Right ventricle myocardium inferior (tissue), 1 donor: ENCODE data around the gene TMPRSS11A. TPM values are rescaled to one million over a fixed set of nuclear protein-coding genes. Genes with fewer than 3 reads are reported as not detected.

Experiments
- ATAC-seq: fragments of 200-7000 bp; cut with Tn5 transposase; one replicate; pipeline ENCODE4 v1.9.1; 2020; ENCODE audit warnings: mild to moderate bottlenecking, moderate library complexity
- DNase-seq: peaks from one replicate; pipeline ENCODE4 v3.0.0; 2021; ENCODE audit errors: missing footprints
- intact Hi-C: fragments of 100-400 bp; cut with DNase I; formaldehyde crosslinking; loops from one replicate; pipeline ENCODE4 v1.11.0; 2022
- total RNA-seq: library from RNA; stranded (reverse); fragmentation: NEBNext Ultra II Directional; extraction: Animal tissue kit (Norgen Biotek cat#: 25700); gene quantifications from one replicate; pipeline ENCODE4 v1.2.1, GENCODE V29; 2021
- donor health status: DM: no; HTN: yes; CAD: no; lungs with severe emphysema.

Gene TMPRSS11A
- total RNA-seq, 1 donor from 2014 or later = not detected

- intact Hi-C loops = no loop called here
- ATAC-seq = no peak
- no peak for DNase-seq
These were observed 44.9 kb downstream of the TMPRSS11A start for GRCh38 chr4:67918428-67918827.

GRCh38 chr4:67915400-67915966 lies 47.8 kb downstream of the TMPRSS11A start:
- ATAC-seq (no peak), DNase-seq (no peak)
- intact Hi-C loops = no loop called here

GRCh38 chr4:67912080-67912479 lies 51.2 kb downstream of the TMPRSS11A start:
- no peak for DNase-seq
- ATAC-seq = no peak
- intact Hi-C loops = no loop called here

GRCh38 chr4:67911638-67912037 lies 51.7 kb downstream of the TMPRSS11A start:
- ATAC-seq = no peak
- DNase-seq = no peak
- intact Hi-C loops = no loop called here

GRCh38 chr4:67911141-67911540 lies 52.2 kb downstream of the TMPRSS11A start:
- intact Hi-C loops = no loop called here
- DNase-seq = no peak
- no peak for ATAC-seq

- intact Hi-C loops = no loop called here
- DNase-seq (no peak), ATAC-seq (no peak)
These were observed 52.7 kb downstream of the TMPRSS11A start for GRCh38 chr4:67910585-67910905.

GRCh38 chr4:67909905-67910584 lies 53.2 kb downstream of the TMPRSS11A start:
- ATAC-seq (no peak), DNase-seq (no peak)
- intact Hi-C loops = no loop called here

GRCh38 chr4:67907650-67908049 lies 55.6 kb downstream of the TMPRSS11A start:
- intact Hi-C loops = no loop called here
- ATAC-seq (no peak), DNase-seq (no peak)

GRCh38 chr4:67899096-67899495 lies 64.2 kb downstream of the TMPRSS11A start:
- ATAC-seq (no peak), DNase-seq (no peak)
- intact Hi-C loops = no loop called here

- intact Hi-C loops = no loop called here
- DNase-seq (no peak), ATAC-seq (no peak)
These were observed 65.6 kb downstream of the TMPRSS11A start for GRCh38 chr4:67897686-67898085.

GRCh38 chr4:67896421-67897065 lies 66.8 kb downstream of the TMPRSS11A start:
- intact Hi-C loops = no loop called here
- DNase-seq (no peak), ATAC-seq (no peak)

GRCh38 chr4:67894659-67895058 lies 68.6 kb downstream of the TMPRSS11A start:
- ATAC-seq (no peak), DNase-seq (no peak)
- intact Hi-C loops = no loop called here

GRCh38 chr4:67892905-67893304 lies 70.4 kb downstream of the TMPRSS11A start:
- intact Hi-C loops = no loop called here
- DNase-seq (no peak), ATAC-seq (no peak)

- no peak for ATAC-seq
- no peak for DNase-seq
- intact Hi-C loops = no loop called here
These were observed 71.0 kb downstream of the TMPRSS11A start for GRCh38 chr4:67892253-67892652.

- no peak for ATAC-seq
- intact Hi-C loops = no loop called here
- no peak for DNase-seq
These were observed 71.6 kb downstream of the TMPRSS11A start for GRCh38 chr4:67891645-67892044.

GRCh38 chr4:67886281-67886680 lies 77.0 kb downstream of the TMPRSS11A start:
- DNase-seq = no peak
- no peak for ATAC-seq
- intact Hi-C loops = no loop called here

GRCh38 chr4:67885762-67886161 lies 77.5 kb downstream of the TMPRSS11A start:
- no peak for DNase-seq
- intact Hi-C loops = no loop called here
- no peak for ATAC-seq

- no peak for DNase-seq
- ATAC-seq = no peak
- intact Hi-C loops = no loop called here
These were observed 78.6 kb downstream of the TMPRSS11A start for GRCh38 chr4:67884701-67885100.

- intact Hi-C loops = no loop called here
- DNase-seq = no peak
- ATAC-seq = no peak
These were observed 79.4 kb downstream of the TMPRSS11A start, which contains the start of gene TMPRSS11D for GRCh38 chr4:67883902-67884301. Gene TMPRSS11D (minus strand): TSS chr4:67884002. CDS start chr4:67883933, 69 bp downstream.

- ATAC-seq = no peak
- DNase-seq = no peak
- intact Hi-C loops = no loop called here
These were observed 79.8 kb downstream of the TMPRSS11A start for GRCh38 chr4:67883458-67883857.
